NCI-H2227 (cell line): ENCODE results near the gene AKT2.
"Not testable (repeated sequence)": the region's sequence is repeated elsewhere in the genome, so short reads cannot be mapped to it uniquely, and the experiment has no call there.

Experiments used
- DNase-seq: peaks from one replicate; lab custom pipeline; 2025; ENCODE audit not compliant: unreplicated experiment; lab: John Stamatoyannopoulos, UW

AKT2 gene

GRCh38 chr19:40284501-40285352 is at the start of gene AKT2:
Gene AKT2, minus strand, starts transcription at chr19:40285345. Its CDS starts 20,078 bp downstream, at chr19:40265267.
- DNase-seq, result peak; percentile 98

- DNase-seq, result not testable (repeated sequence)
Measured at GRCh38 chr19:40333083-40333482, 47.9 kb upstream of the AKT2 start.

- DNase-seq, result no peak
Measured at GRCh38 chr19:40332669-40333068, 47.5 kb upstream of the AKT2 start.

- DNase-seq, result no peak
Measured at GRCh38 chr19:40331052-40331451, 45.9 kb upstream of the AKT2 start.

GRCh38 chr19:40326201-40326600 is 41.1 kb upstream of the AKT2 start:
- DNase-seq, result no peak

- DNase-seq, result no peak
Measured at GRCh38 chr19:40323705-40324104, 38.6 kb upstream of the AKT2 start.

GRCh38 chr19:40322951-40323615 is 37.9 kb upstream of the AKT2 start:
- no peak for DNase-seq

- DNase-seq, result no peak
Measured at GRCh38 chr19:40322271-40322610, 37.1 kb upstream of the AKT2 start.

GRCh38 chr19:40321566-40322270 is 36.6 kb upstream of the AKT2 start:
- no peak for DNase-seq

GRCh38 chr19:40321076-40321475 is 35.9 kb upstream of the AKT2 start:
- DNase-seq, result no peak

- no peak for DNase-seq
Measured at GRCh38 chr19:40320558-40320935, 35.4 kb upstream of the AKT2 start.

- DNase-seq, result no peak
Measured at GRCh38 chr19:40317338-40317737, 32.2 kb upstream of the AKT2 start.

- no peak for DNase-seq
Measured at GRCh38 chr19:40315812-40316470, 30.8 kb upstream of the AKT2 start.

GRCh38 chr19:40314656-40315055 is 29.5 kb upstream of the AKT2 start:
- no peak for DNase-seq

GRCh38 chr19:40313229-40313983 is 28.3 kb upstream of the AKT2 start:
- DNase-seq, result no peak

- no peak for DNase-seq
Measured at GRCh38 chr19:40312533-40312932, 27.4 kb upstream of the AKT2 start.

GRCh38 chr19:40309666-40310065 is 24.5 kb upstream of the AKT2 start:
- no peak for DNase-seq

- peak; percentile 96 for DNase-seq
Measured at GRCh38 chr19:40305403-40305802, 20.3 kb upstream of the AKT2 start.

- DNase-seq, result no peak
Measured at GRCh38 chr19:40304306-40304705, 19.2 kb upstream of the AKT2 start.

GRCh38 chr19:40303765-40304164 is 18.6 kb upstream of the AKT2 start:
- no peak for DNase-seq
